Measurements from ENCODE around the gene DPY19L2.
"Not testable (repeated sequence)": the region's sequence is repeated elsewhere in the genome, so short reads cannot be mapped to it uniquely, and the experiment has no call there.

DPY19L2 gene

DNA sequence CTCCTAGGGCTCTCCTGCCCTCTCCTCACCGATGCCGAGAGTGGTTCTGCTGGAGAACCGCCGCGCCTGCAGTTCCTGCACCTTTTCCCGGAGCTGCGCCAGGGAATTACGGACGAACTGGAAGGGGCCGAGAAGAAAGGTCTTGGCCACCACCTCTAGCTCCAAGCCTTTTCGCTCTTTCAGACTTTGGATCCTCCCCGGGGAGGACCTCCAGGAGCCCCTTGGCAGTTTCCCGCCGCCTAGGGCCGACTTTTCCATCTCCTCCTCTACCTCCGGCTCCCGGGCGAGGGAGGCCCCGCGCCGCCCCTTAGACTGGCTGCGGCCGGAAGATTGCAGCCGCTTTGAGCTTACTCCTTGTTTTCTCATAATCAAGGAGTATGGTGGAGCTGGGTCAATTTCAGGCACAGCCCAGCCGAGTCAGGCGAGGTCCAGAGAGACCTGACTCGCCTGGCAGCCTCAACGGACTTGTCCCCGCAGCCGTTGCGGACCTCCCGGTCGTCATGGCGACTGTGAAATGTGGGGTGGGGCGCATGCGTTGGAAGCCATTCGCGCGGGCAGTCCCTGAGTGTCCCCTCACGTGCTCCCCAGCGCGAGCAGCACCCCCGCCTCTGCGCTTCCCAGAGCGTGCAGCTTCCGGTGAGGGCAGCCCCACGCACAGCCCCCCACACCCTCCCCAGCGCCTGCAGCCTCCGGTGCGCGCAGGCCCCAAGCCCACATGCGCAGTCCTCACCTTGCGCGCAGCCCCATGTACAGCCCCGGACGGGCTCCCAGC is at the start of gene DPY19L2:
TSS of gene DPY19L2 (minus strand) at position 466 of the 772 bp plus-strand sequence. CDS start at position 366, 100 bp downstream.
- Histone ChIP-seq H3K36me3 (ENCODE audit: insufficient read depth, low read length) (no peaks in the 10 kb centered on the region), H3K27me3 (ENCODE audit: insufficient read depth, low read length) (peaks cover 2% of the 10 kb centered on the region), H2AFZ (ENCODE audit: low read depth, low read length) (peak within 1 kb of the TSS; percentile 98), H3K9me3 (ENCODE audit: low read length) (no peaks in the 10 kb centered on the region), H3K4me3 (ENCODE audit: low read length) (peak within 1 kb of the TSS; percentile 89), H3K4me1 (ENCODE audit: insufficient read depth, low read length) (peaks cover 6% of the 10 kb centered on the region)

DNA sequence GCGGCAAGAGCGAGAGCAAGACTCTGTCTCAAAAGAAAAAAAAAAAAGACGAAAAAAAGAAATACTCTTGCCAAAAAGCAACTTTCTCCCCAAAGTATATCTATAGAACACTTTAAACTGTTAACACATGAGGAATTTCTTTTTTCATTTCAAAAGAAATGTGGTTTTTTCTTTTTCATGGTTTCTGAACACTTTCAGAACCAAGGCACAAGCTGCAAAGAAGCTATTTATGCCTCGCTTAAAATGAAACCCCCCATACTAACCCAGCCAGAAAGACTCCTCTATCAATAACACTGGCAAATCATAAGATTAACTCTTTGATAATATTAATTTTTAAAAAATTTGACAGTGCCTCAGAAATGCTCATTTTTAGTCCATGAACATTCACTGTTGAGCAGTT is 48.6 kb upstream of the DPY19L2 start:
- H3K4me1 ChIP-seq (ENCODE audit: insufficient read depth, low read length); H3K4me3 ChIP-seq (ENCODE audit: low read length); H3K36me3 ChIP-seq (ENCODE audit: insufficient read depth, low read length); H2AFZ ChIP-seq (ENCODE audit: low read depth, low read length); H3K27me3 ChIP-seq (ENCODE audit: insufficient read depth, low read length); H3K9me3 ChIP-seq (ENCODE audit: low read length): not testable (repeated sequence)

DNA sequence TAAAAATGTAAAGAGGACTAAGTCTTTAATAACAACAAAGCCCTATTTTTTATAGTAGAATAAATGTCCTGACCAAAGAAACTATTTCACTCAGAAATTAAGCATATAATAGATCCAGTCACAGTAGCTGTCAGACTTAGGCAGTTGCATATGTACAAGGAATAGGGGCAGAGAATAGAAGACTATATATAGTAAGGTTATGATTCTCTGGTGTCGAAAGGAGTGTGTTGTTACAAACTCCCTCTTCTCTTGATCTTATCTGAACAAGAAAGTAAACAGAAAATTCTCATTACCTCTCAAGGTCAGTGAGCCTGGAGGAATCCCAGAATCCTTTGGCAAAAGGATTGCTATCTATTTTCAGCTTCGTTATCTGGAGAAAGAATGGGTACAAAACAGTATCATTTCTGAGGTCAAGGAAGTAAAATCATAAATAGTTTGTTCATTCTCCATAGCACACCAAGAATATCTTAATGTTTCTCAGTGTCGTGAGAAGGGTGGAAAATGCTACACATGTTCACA is 46.9 kb upstream of the DPY19L2 start:
- not testable (repeated sequence) for H3K4me1 ChIP-seq (ENCODE audit: insufficient read depth, low read length); H3K36me3 ChIP-seq (ENCODE audit: insufficient read depth, low read length); H2AFZ ChIP-seq (ENCODE audit: low read depth, low read length); H3K9me3 ChIP-seq (ENCODE audit: low read length); H3K27me3 ChIP-seq (ENCODE audit: insufficient read depth, low read length); H3K4me3 ChIP-seq (ENCODE audit: low read length)

DNA sequence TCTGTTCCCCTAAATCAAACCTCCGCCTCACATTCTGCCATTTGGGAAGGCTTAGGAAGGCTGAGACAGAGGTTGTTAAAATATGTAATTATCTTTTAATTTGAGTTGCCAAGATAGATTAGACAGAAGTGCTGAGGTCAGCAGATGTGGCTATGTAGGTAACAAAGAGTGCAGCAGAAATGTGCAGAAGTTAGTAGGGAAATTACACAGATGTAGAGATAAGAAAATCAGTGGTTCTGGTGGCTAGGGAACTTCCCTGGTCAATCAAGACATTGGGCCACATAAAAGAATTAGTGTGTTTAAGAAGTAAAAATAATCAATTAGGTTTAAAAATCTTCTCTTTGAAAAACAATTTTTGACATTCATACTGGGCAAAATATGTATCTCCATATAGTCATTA is 46.1 kb upstream of the DPY19L2 start:
- H3K36me3 ChIP-seq (ENCODE audit: insufficient read depth, low read length); H3K4me3 ChIP-seq (ENCODE audit: low read length); H2AFZ ChIP-seq (ENCODE audit: low read depth, low read length); H3K27me3 ChIP-seq (ENCODE audit: insufficient read depth, low read length); H3K9me3 ChIP-seq (ENCODE audit: low read length); H3K4me1 ChIP-seq (ENCODE audit: insufficient read depth, low read length): not testable (repeated sequence)

DNA sequence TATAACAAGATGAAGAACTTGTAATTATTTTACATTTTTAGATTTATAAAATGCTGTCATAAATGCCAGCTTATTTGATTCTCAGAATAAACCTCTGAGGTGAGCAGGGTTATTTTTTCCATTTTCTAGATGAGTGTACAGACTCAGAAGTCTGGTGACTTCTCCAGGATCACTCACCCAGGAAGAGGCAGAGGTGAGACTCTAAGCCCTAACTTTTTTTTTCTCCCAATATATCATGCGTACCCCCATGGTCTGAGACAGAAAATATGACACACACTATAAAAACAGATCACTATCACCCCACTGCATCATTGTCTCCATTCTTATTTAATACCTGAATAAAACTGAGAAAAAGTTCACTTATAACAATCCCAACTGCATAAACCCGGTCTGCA is 45.4 kb upstream of the DPY19L2 start:
- not testable (repeated sequence) for H3K36me3 ChIP-seq (ENCODE audit: insufficient read depth, low read length); H3K27me3 ChIP-seq (ENCODE audit: insufficient read depth, low read length); H3K4me3 ChIP-seq (ENCODE audit: low read length); H2AFZ ChIP-seq (ENCODE audit: low read depth, low read length); H3K4me1 ChIP-seq (ENCODE audit: insufficient read depth, low read length); H3K9me3 ChIP-seq (ENCODE audit: low read length)

DNA sequence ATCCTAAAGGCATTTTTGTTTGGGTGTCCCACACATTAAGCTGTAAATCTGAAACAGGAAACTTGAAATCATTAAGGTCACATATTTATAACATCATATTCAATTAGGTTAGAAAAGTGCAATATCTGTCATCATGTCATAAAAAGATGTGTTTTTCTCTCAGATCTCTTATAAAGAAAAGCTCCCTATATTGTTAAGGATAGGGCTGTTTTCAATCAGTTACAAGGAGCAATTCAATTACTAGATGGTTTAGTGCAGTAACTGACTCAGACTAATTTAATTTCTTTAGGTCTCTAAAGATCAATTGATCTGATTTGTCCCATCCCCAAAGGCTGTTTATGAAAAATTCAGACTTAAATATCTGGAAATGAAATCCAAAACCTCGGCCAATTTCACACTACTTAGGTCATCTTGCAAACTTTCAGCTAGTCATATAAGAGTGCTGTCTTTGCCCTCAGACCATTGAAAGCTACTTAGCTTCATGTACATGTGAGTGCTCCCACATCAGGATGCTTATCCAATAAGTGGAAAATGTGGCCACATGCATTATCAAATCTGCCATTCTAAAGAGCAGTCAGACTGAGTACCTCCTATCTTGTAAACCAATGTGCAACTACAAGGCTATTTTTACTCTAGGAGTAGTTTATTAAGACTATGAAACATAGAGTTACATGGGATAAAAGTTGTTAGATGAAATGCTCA is 44.8 kb upstream of the DPY19L2 start:
- not testable (repeated sequence) for H3K9me3 ChIP-seq (ENCODE audit: low read length); H2AFZ ChIP-seq (ENCODE audit: low read depth, low read length); H3K36me3 ChIP-seq (ENCODE audit: insufficient read depth, low read length); H3K4me1 ChIP-seq (ENCODE audit: insufficient read depth, low read length); H3K27me3 ChIP-seq (ENCODE audit: insufficient read depth, low read length); H3K4me3 ChIP-seq (ENCODE audit: low read length)

DNA sequence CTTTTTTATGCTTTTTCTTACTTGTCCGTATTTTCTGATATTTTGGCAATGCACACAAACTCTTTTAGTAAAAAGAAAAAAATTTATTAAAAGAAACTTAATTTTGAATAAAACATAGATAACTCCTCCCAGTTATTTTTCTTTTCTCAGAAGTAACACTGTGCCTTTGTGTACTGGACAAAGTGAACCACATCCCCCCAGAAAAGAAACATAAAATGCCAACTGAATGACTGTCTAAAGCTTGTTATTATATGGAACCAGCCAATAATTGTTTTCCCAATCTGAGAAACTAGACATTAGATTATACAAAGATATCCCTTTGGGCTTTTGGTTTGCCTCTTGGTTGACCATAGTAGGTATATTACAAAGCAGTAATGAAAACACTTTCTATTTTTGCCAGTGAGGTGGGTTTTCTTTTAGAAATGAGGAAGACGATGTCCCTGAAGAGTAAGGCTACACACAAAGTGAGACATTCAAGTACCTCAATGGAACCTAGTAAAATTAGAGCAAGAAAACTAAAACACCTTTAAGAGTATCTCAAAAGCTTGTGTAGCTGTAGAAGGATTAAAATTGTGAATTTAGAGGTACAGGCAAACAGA is 44.2 kb upstream of the DPY19L2 start:
- not testable (repeated sequence) for H3K4me3 ChIP-seq (ENCODE audit: low read length); H3K4me1 ChIP-seq (ENCODE audit: insufficient read depth, low read length); H3K9me3 ChIP-seq (ENCODE audit: low read length); H2AFZ ChIP-seq (ENCODE audit: low read depth, low read length); H3K27me3 ChIP-seq (ENCODE audit: insufficient read depth, low read length); H3K36me3 ChIP-seq (ENCODE audit: insufficient read depth, low read length)

DNA sequence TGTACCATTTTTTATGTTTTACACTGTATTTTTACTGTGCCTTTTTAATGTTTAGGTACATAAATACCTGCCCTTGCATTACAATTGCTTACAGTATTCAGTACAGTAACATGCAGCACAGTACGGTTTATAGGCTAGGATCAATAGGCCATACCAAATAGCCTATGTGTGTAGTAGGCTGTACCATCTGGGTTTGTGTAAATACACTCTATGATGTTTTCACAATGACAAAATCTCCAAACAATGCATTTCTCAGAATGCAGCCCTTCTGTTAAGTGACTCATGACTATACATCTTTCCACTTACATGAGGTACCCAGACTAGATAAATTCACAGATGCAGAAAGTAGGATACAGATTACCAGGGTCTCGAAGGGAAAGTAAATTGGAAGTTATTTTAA is 43.0 kb upstream of the DPY19L2 start:
- not testable (repeated sequence) for H3K27me3 ChIP-seq (ENCODE audit: insufficient read depth, low read length); H3K36me3 ChIP-seq (ENCODE audit: insufficient read depth, low read length); H3K4me1 ChIP-seq (ENCODE audit: insufficient read depth, low read length); H2AFZ ChIP-seq (ENCODE audit: low read depth, low read length); H3K9me3 ChIP-seq (ENCODE audit: low read length); H3K4me3 ChIP-seq (ENCODE audit: low read length)

DNA sequence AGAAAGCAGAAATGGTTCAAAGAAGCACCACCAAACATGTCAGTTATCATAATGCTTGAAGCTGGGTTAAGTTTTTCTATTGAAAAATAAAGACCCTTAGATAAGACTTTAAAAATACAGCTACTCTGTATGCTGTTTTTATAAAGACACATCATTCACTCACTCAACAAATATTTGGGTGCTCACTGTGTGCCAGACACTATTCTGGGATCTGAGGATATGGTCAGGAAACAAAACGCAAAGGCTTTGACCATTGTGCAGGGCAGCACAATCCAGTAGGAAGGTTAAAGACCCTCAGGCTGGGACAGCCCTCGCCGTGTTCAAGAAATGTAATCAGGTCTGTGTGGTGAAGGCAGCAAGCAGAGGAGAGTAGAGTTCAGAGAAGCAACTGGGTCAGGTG is 38.0 kb upstream of the DPY19L2 start:
- Histone ChIP-seq H3K4me1 (ENCODE audit: insufficient read depth, low read length) (no peaks in the 10 kb centered on the region), H3K9me3 (ENCODE audit: low read length) (no peaks in the 10 kb centered on the region), H3K36me3 (ENCODE audit: insufficient read depth, low read length) (no peaks in the 10 kb centered on the region), H3K4me3 (ENCODE audit: low read length) (no peak overlapping the region), H2AFZ (ENCODE audit: low read depth, low read length) (no peak overlapping the region), H3K27me3 (ENCODE audit: insufficient read depth, low read length) (no peaks in the 10 kb centered on the region)

DNA sequence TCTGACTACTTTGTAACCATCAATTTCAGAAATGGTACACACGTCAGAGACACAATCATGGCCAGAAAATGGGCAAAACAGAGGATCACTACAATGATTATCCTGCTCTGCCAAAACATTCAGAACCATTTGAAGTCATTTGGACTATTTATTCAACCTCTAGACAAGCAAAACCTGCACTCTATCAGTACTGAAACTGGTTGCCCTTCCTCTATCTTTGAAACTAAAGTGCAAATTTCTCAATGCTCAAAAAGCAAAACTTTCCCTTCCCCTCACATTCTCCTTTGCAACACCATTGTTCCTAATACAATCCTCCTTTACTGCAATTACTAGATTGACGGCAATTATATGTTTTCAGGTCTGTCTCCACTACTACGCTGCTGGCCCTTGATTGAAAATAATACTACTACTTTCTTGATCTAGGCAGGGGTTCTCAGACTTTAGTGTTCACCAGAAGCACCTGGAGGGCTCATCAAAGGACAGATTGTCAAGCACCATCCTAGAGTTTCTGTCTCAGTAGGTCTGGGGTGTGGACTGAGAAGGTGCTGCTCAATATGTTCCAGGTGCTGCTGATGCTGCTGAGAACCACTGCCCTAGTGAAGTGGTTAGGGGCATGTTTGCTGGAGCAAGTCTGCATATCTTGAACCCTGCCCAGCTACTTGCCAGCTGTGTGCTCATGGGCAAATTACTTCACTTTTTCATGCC is 31.5 kb upstream of the DPY19L2 start:
- not testable (repeated sequence) for H3K4me3 ChIP-seq (ENCODE audit: low read length); H3K36me3 ChIP-seq (ENCODE audit: insufficient read depth, low read length); H3K4me1 ChIP-seq (ENCODE audit: insufficient read depth, low read length); H3K9me3 ChIP-seq (ENCODE audit: low read length); H2AFZ ChIP-seq (ENCODE audit: low read depth, low read length); H3K27me3 ChIP-seq (ENCODE audit: insufficient read depth, low read length)

DNA sequence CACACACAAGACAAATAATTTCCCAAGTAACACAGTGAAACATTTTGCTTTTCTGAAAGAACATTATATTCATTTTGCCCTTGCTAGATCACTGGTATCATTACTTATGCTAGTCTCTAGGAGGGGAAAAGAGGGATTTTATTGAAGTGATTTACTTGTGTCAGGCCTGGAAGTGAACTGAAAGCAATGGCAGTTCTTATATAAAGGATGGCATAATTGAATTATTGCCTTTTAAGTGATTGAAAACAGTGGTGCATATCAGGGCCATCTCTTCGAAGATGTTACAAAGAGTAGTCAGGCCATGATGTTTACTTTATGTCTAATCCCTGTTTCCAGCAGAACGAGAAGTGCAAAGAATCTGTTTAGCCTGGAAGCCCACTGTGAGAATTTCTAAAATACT is 30.7 kb upstream of the DPY19L2 start:
- H3K4me3 ChIP-seq (ENCODE audit: low read length); H3K36me3 ChIP-seq (ENCODE audit: insufficient read depth, low read length); H3K27me3 ChIP-seq (ENCODE audit: insufficient read depth, low read length); H3K9me3 ChIP-seq (ENCODE audit: low read length); H3K4me1 ChIP-seq (ENCODE audit: insufficient read depth, low read length); H2AFZ ChIP-seq (ENCODE audit: low read depth, low read length): not testable (repeated sequence)

DNA sequence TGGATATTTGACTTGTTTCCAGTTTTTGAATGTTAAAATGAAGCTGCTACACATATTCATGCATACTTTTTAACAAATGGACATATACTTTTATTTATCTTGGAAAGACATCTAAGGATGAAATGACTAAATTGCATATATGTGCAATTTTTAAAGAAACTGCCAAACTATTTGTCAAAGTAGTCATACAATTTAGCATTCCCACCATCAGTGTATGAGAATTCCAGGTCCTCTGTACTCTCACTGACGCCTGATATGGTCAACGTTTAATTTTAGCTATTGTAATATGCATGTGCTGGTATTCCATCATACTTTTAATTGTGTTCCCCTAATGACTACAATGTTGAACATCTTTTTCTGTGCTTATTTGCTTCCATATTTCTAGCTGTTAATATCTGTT is 22.5 kb upstream of the DPY19L2 start:
- H3K4me3 ChIP-seq (ENCODE audit: low read length); H2AFZ ChIP-seq (ENCODE audit: low read depth, low read length); H3K36me3 ChIP-seq (ENCODE audit: insufficient read depth, low read length); H3K27me3 ChIP-seq (ENCODE audit: insufficient read depth, low read length); H3K9me3 ChIP-seq (ENCODE audit: low read length); H3K4me1 ChIP-seq (ENCODE audit: insufficient read depth, low read length): not testable (repeated sequence)

DNA sequence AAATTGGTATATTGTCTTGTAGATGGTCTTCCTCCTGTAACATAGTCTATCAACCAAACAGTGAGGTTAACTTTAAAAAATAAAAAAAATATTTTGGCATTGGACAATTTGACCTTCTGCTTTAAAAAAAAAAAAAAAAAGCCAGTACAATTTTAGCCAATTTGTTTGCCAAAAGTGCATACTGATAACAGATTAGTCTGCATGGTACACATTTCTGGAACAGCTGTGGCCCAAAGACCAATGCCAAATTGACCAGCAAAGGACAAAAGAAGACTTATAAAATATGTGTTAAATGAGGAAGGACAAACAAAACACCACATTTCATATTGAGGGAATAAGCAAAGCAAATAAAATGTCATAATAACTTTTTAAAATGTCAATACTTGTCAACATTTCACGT is 20.8 kb upstream of the DPY19L2 start:
- H3K9me3 ChIP-seq (ENCODE audit: low read length); H3K27me3 ChIP-seq (ENCODE audit: insufficient read depth, low read length); H2AFZ ChIP-seq (ENCODE audit: low read depth, low read length); H3K4me3 ChIP-seq (ENCODE audit: low read length); H3K4me1 ChIP-seq (ENCODE audit: insufficient read depth, low read length); H3K36me3 ChIP-seq (ENCODE audit: insufficient read depth, low read length): not testable (repeated sequence)
